Stimulated activated CD8-positive, alpha-beta memory T cell treated with anti-CD3 and anti-CD28 coated beads, Interleukin-7, amount 100 ng/mL, for 1 hour (primary cell): ENCODE results near the gene ST6GALNAC3.

Experiments used
- DNase-seq, 2 donors: peaks; one replicate each; pipeline ENCODE4 v3.0.0-alpha.2; 2020; ENCODE audit warnings: low read depth in 2 of 2

The ST6GALNAC3 gene

DNA sequence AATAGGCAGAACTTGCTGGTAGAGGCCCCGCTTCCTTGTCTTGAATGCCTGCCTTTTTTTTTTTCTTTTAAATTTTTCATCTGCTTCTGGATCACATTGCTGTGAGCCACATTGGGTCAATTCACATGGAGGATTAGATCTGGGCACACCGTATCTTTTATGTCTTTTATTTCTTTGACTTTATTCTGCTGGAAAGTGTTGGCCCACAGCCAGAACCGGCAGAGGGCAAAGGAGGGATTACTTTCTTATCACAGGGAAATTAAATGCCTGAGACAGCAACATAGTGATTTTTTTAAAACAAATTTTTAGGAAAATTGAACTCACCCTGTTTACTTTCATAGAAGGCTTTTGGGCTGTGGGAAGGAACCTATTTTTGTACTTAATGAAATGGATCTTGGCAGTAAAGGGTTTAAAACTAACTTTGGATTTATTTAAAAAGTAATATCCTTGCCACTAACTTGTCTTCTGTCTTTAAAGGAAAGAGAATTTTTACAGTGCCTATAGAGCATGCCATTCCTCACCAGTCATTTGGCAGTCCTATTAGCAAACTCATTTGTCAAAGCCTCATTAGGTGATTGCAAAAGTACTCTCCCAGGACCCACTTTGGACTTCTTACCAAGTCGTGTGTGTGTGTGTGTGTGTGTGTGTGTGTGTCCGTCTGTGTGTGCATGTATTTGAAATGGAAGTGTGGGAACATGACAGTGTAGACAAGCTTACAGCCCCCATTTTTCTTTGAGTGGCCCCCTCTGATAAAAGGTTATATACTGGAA, 68.4 kb downstream of the ST6GALNAC3 start:
- DNase-seq, result no peak

DNA sequence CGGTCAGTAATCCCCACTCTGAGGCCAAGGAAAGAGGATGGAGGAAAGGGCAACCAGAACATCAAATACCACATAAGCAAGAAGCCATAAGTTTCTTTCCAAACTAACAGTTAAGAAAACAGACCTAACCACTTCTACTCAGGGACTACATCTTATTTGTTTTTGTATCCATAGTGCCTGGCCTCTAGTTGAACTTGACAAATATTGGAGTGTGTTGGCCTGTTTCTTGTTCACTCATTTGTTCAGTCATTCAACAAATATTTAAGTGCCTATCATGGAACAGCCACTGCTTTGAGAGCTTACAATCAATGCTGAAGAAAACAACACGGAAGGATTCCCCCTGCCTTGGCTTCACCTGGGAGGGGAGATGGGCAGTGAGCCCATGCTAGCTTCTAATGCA, 69.7 kb downstream of the ST6GALNAC3 start:
- DNase-seq, result no peak

DNA sequence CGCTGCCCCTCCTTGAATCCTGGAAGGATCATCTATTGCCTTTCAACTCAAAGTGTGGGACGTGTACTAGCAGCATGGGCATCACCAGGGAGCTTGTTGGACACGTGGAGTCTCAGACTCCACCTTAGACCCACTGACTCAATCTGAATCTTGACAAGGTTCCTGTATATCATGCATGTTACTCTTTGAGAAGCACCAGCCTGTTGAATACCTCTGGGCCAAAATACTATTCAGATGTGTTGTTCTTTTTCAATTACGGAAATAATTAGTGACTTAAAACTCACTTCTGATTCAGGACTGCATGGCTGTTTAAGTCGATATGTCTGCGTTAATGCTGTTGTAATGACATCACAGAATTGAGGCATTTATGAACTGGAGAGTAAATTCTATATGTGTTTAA, 70.8 kb downstream of the ST6GALNAC3 start:
- no peak for DNase-seq

DNA sequence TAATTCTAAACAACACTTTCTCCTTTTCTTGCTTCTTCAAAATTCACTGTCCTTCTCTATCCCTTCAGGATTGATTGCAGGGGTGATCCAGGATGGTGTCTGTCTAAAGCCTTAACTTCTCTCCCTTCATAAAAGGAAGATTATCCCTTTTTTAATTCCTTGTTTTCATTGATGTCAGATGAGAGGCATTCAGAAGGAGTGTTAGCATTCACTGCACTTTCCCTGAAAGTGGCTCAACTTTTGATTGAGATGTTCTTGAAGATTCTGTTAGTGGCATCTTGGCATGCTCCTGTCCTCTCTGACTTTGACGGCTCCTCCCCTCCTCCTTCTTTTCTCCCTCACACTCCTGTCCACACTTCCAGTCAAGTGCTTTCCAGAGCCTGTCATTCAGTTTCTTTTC, 71.6 kb downstream of the ST6GALNAC3 start:
- no peak for DNase-seq

DNA sequence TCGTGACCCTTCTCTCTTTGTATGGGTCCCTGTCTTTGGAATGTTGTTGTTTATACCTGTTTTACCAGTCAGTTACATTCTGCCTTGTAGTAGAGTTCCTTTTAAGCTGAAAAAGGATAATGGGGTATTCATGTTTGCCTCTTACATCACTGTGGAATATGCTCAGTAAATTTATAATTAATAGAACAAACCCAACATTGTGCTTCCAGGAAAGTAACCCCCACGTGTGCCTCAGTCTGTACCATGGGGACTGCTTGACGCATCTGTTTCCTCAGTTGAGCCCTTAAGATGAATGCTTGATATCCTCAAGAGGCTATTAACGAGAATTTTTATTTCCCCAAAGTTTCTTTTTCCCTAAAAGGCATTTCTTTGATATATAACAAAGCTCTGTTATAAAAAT, 73.4 kb downstream of the ST6GALNAC3 start:
- no peak for DNase-seq

DNA sequence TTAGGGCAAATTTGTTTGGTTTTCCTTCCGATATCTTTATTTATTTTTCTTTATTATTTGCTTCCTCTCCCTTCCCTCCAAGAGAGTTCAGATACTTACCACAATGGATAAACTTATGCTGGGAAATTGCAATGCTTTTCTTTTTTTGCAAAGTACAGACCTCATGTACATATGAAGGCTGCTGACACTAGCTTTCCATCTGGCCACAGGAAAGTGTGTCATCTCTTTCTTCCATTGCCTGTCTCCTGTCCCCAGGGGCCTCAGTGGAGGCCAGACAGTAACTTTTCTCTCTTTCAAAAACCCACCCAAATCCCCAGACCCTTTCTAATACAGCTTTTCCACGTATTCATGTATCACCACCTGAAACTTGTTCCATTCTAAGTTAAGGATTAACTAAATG, 73.9 kb downstream of the ST6GALNAC3 start:
- DNase-seq, result no peak

DNA sequence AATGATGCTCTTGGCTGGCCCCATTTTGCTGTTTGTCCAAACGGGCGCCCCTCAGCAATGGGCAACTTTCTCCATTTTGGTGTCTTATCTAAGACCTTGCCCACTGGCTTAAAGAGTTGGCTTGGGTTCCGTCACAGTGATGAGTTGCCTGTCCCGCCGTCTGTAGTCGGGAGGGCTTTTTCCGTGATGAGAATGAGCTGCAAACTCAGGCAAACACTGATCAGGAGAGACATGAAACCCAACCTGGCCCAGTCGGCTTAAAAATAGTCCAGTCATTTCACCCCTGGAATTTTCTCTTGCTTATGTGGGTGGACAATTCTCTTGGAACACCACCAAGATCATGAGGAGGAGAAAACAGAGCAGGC, 79.3 kb downstream of the ST6GALNAC3 start:
- no peak for DNase-seq

DNA sequence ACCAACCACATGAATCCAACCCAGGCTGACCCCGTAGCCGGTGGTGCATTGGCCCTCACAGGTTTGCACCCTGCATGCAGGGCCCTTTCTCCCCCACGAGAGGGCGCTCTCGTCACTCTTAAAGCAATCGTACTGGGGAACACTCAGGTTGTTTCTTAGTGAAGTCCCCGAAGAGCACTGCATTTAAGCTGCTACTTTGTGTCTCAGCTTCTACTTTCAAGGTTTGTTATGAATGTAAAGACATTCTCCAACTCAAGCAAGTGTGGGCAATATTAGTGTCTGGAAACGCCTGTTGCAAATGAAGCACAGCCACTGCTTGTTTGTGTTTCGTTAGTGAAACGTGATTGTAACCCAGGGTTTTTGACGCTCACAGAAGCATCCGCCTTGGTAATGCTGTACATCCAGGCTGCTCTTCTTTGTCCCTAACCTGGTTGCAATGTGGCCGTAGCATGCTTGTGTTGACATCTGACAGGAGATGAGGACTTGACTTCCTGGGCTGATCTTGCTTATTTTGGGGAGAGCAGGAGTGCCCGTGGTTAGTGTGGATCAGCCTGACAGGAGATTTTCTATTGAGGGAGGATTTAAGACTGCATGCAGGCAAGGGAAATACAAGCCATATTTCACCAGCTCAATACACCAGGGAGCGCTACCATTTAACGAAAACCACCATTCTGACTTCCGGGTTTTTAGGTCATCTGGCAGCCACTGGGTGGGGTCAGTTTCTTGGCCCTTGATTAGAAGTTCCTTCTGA, 79.8 kb downstream of the ST6GALNAC3 start:
- peak; percentile 51 to 66 for DNase-seq

DNA sequence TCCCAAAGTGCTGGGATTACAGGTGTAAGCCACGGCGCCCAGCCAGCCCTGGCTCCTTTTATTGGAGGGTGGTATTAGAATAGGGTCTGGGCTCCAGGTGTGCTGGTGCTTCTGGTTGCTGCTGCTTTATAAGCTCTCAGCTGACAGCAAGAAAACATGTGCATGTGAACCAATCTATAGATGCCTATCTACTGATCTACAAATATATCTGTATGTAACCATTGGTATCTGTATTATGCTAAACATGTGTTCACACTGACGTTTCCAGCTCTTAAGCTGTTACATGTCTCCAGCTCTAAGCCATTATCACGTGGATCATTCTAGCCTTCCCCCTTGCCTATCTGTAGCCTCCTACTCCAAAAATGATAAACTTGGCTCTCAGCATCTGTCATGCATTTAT, 82.4 kb downstream of the ST6GALNAC3 start:
- DNase-seq, result no peak

DNA sequence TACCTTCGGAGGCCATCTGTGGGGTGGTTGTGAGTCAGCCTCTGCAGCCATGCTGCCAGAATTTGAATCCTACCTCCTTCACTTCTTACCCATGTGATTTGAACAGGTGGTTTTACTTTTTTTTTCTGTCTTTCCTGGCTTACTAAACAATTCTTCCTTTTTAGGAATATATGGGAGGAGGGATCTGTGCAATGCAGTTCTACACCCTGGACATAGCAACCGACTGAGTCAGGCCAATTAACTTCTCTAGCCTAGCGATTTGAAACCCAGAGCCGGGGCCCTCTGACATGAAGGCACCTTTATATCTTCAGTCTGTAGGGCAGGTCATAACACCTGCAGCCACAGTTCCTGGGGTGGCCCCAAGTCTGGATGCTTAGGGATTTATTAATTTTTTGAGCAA, 83.6 kb downstream of the ST6GALNAC3 start:
- no peak for DNase-seq

DNA sequence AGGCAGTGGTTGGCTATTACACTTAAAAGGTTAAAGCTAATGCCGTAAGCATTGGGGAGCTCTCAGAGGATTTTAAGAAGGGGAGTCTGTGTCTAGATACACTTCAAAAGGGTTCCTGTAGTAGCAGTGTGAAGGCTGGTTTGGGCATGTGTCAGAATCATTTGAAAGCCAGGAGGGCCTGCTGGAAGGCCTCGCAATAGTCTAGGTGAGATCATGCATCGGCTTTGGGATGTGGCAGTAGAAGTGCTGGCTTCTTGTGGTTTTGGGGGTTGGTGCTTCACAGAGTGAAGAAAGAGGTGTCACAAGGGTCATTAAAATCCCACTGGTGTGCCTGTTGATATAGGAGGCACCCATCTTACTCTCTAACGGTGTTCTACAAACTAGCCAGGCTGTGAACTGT, 85.7 kb downstream of the ST6GALNAC3 start:
- DNase-seq, result no peak

DNA sequence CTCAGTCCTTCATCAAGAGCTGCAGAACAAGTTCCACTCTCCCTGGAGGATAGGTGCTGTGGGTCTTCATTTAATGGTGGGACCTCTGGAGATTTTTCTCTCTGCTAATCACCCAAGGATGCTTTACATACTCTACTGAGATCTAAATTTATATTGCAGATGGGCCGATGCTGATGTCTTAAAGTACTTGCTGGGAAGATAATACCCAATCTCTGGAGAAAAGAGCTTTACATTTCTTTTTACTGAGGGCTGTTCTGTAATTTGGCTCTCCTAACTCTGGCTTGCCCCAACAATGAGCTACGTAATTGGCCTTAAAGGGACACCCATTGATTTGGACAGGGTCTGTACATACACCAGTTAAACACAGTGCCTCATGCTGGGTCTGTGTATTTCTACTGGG, 86.9 kb downstream of the ST6GALNAC3 start:
- no peak for DNase-seq

DNA sequence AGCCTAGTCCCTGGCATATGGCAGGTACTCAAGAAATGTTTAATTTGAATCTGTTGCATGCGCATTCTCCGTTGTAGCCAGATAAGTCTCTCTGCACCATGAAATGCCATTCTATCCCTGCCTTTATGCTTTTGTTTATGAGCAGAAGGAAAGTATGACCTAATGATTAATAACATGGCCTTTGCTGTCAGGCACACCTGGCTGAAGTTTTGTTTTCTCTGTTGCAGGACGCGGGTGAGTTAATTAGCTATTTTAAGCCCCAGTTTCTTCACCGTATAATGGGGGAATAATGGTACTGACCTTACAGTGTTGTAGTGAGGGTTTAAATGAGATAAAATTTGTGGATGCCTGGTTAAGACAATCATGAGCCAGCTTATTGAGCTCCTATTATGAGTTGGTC, 87.7 kb downstream of the ST6GALNAC3 start:
- DNase-seq, result no peak

DNA sequence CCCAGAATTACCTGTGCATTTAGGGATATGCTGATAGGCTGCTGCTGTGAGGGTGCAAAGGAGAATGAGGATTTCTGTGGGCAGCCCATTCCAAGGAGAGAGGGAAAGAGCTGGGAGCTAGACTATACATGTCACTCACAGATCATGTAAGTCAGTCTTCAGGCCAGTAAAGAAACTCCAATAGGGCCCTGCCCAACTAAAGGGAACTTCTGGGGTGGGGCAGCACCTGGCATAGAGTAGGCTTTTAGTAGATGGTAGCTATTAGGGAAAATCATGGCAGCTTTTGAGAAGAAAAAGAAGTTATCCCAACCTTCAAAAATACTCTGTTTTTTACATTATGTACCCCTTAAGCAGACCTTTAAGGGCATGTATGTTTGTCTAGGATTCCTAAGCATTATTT, 89.6 kb downstream of the ST6GALNAC3 start:
- DNase-seq, result no peak

DNA sequence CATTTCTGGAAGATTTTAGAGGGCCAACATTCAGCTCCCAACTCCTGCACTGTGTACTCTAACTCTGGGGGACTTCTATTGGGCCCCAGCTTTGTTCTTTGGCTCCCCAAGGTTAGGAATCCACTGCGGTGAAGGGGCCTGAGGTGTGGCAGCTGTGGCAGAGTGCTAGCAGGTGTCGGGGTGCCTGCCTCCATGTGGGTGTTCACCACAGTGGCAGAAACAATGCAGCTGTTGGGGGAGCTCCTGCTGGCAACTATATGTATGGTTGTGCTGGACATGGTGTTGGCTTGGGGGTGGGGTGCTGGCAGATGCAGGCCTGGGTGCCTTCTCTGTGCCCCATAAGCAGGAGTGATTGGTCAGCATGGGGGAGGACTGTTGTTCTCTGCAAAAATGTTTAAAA, 95.5 kb downstream of the ST6GALNAC3 start:
- no peak for DNase-seq

DNA sequence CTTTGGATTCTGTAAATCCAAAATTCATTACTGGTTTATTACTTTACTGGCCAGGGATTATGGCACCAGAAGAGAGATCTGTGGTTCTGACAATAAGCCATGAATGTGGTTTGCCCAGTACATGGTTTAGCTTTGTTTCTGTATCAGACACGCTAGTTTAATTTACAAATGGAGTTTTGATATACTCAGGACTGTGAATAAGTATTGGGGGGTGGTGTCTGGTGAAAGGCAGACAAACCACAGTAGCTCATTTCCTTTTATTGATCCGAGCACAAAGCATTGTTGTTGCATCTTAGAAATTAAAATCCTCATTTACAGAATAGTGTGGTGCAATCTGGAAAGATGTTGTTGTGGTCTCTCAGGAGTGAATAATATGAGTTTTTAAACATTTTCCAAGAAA, 96.0 kb downstream of the ST6GALNAC3 start:
- no peak for DNase-seq

DNA sequence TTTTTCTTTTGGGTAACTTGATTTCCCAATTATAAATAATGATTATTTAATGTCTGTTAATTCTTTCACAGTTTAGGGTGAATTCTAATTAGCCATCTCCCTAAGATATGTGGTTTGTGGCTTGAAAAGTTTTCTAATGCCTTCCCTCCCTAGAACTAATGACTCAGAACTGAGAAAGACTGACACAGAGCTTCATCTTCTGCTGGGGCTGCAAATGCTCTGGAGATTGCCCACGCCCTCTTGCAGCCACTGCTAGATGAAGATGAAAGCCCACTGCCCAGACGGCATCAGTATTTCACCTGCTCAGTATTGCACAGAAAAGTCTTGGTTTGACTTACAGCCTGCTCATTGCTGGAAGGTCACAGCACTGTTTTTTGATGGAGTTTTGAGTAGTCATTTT, 101.5 kb downstream of the ST6GALNAC3 start:
- no peak for DNase-seq

DNA sequence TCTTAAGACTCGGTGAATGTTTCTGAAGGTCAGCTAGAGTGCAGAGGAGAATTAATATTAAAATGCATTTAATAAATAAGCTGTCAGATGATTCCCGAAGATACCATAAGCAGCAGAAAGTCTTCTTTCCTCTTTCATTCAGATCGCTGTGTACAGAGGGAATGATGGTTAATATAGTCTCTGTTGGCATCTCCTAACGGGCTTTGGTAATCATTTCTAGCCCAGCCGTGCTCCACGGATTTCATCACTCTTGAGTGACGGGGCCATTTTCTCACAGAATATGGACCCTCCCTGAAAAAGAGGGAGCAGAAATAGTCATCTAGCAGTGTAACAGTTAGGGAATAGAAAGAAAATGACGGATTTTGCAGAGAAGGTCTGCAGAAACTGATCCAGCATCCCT, 103.1 kb downstream of the ST6GALNAC3 start:
- DNase-seq, result no peak

DNA sequence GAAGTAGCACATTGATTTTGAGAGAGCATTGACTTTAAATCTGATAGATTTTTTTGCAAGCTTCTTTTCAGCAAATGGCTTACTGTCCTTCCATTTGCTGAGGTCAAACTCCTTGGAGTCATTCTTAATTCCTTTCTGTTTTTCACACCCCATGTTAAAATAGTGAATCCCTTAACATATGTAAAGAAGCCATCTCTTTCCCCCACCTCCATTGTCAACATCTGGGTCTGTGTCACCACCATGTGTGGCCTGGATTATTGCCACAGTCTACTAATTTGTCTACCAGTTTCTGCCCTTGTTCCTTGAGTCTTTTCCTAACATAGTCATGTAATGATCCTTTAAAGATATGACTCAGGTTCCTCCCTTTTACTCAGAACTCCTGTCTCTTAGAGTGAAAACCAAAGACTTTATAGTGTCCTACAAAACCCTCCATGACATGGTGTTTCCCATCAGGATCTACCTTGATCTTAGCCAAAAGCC, 104.7 kb downstream of the ST6GALNAC3 start:
- no peak for DNase-seq

DNA sequence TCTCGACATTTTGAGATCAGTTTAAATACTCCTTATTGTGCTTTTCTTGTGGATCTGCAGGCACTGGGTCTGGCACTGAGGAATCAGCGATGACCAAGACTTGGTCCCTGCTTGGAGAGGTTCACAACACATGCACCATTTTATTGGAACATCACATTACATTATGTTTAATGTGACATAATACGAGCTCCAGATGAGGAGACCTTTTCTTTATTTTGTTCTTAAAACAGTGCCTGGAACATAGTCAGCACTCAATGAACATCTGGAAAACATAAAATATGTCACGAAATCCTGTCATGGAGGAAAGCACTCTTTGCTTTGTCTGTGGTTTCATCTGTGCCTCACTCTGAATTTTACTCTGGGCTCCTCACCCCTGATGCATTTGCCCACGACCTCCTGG, 110.7 kb downstream of the ST6GALNAC3 start:
- DNase-seq, result no peak

DNA sequence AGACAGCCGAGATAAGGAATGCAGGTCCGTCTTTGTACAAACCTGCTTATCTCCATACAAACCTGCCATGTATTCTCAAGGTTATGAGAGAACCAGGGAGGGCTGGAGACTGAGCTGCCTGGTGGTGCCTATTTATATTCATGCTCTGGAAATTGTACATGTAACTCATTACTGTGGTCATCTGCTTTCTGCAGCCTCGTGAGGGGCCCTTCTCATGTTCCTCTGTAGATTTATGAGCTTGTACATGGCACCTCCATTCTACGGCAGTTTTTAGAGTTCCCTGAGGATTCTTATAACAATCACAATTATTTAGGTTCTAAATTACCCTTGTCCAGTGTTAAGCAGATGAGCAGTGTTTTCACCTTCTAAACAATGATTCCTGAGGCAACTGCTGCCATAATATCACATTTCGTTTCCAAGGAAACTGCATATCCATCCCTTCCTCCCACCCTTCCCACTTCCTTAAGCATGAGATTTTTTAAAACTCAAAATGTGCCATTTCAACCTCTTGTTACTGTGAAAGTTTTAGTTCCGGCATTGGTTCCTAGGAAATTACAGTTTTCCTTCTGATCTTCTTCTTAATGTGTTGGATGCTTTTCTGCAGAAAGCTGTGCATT, 112.1 kb downstream of the ST6GALNAC3 start:
- DNase-seq, result no peak

DNA sequence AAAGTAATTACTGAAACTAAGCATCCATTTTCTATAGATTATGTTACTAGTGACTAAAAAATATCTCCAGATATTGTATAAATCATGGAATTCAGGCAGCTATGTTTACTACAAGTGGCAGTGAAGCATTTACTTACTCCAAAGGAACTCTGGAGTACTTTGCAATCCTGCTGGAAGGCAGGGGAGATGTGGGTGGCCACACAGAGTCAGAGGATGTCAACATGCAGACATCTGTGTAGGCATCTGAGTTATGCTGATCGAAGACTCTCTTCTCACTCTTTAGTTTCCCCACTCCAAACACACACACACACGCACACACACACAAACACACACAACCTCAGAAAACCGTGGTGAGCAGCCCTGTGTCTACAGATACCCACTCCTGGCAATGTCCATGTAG, 112.9 kb downstream of the ST6GALNAC3 start:
- DNase-seq, result no peak

DNA sequence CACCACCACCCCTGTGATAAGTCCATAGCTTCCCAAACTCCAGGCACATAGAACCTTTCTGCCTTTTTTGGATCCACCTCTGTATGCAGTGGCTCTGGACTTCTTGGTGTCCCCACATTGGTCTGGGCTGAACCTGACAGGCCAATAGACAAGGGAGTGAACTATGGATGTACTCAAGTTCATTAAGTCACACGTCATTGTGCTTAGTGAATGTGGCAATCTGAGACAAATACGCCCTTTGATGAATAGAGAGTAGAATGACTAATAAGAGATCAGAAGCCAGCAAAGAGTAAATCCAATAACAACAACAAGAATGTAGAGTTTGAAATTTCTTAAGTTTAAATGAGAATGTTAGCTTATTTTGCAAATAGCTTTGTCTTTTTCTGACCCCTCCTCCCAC, 114.8 kb downstream of the ST6GALNAC3 start:
- DNase-seq, result no peak
